ENCODE results near the gene KLC3.

Gene KLC3

GRCh38 chr19:45298264-45298663 is 42.3 kb upstream of the KLC3 start:
- H3K4me3 ChIP-seq (ENCODE audit: low read length): no peak overlapping the region
- DNase-seq (ENCODE audit: low read depth): no peak
- TF ChIP-seq CTCF (conservative IDR thresholded peaks at IDR 0.05; ENCODE audit: low read length): no peak

GRCh38 chr19:45299719-45300118 is 40.8 kb upstream of the KLC3 start:
- H3K4me3 ChIP-seq (ENCODE audit: low read length): no peak overlapping the region
- TF ChIP-seq CTCF (conservative IDR thresholded peaks at IDR 0.05; ENCODE audit: low read length): no peak
- no peak for DNase-seq (ENCODE audit: low read depth)

GRCh38 chr19:45302416-45302815 is 38.1 kb upstream of the KLC3 start:
- no peak overlapping the region for H3K4me3 ChIP-seq (ENCODE audit: low read length)
- no peak for DNase-seq (ENCODE audit: low read depth)
- no peak for TF ChIP-seq CTCF (conservative IDR thresholded peaks at IDR 0.05; ENCODE audit: low read length)

- no peak for TF ChIP-seq CTCF (conservative IDR thresholded peaks at IDR 0.05; ENCODE audit: low read length)
- no peak overlapping the region for H3K4me3 ChIP-seq (ENCODE audit: low read length)
- DNase-seq (ENCODE audit: low read depth): no peak
These were observed 37.1 kb upstream of the KLC3 start for GRCh38 chr19:45303269-45304060.

GRCh38 chr19:45304141-45304926 is 36.2 kb upstream of the KLC3 start:
- DNase-seq (ENCODE audit: low read depth): no peak
- no peak for TF ChIP-seq CTCF (conservative IDR thresholded peaks at IDR 0.05; ENCODE audit: low read length)
- H3K4me3 ChIP-seq (ENCODE audit: low read length): no peak overlapping the region

GRCh38 chr19:45305007-45305406 is 35.5 kb upstream of the KLC3 start:
- no peak overlapping the region for H3K4me3 ChIP-seq (ENCODE audit: low read length)
- no peak for DNase-seq (ENCODE audit: low read depth)
- TF ChIP-seq CTCF (conservative IDR thresholded peaks at IDR 0.05; ENCODE audit: low read length): no peak

GRCh38 chr19:45305421-45305820 is 35.1 kb upstream of the KLC3 start:
- peak; percentile 48 for DNase-seq (ENCODE audit: low read depth)
- TF ChIP-seq CTCF (conservative IDR thresholded peaks at IDR 0.05; ENCODE audit: low read length): no peak
- no peak overlapping the region for H3K4me3 ChIP-seq (ENCODE audit: low read length)
